ENCODE data around the gene HTD2. TPM values are rescaled to one million over a fixed set of nuclear protein-coding genes. Genes with fewer than 3 reads are reported as not detected.

The HTD2 gene
- total RNA-seq, 1 donor from 2014 or later = 10.6 TPM

GRCh38 chr3:58357402-58357801 is 51.1 kb downstream of the HTD2 start:
- DNase-seq (ENCODE audit: low spot score) = no peak

DNA sequence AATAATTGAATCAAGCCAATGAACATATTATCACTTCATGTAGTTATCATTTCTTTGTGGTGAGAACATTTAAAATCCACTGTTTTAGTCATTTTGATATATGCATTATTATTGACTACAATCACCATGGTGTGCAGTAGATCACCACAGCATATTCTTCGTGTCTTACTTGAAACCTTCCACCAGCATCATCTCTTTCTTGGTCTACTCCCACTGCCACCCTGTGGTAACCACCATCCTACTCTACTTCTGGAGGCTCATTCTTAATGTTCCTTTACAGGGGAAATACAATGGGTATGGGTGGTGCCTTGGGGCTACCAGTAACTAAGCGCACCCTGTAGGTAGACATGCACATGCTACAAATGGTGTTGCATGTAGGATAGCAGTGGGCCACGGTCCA is 51.8 kb downstream of the HTD2 start:
- DNase-seq (ENCODE audit: low spot score) = no peak

DNA sequence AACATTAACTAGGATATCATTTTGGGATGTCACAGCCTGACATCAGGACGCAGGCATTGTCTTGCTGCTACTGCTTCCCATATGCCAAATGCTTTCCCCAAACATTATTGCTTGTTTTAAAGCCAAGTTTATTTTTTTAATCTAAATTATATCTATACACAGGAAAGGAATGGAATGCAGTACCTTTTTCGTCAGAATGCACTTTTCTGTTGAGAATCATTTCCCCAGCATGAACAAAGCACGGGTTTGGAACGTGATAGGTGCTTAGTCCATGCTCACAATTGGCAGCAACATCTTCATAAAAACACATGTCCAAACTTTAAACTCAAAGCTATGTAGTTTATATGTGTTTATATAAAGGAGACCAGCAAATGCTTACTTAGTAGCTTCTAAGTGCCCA is 52.5 kb downstream of the HTD2 start:
- DNase-seq (ENCODE audit: low spot score) = no peak

DNA sequence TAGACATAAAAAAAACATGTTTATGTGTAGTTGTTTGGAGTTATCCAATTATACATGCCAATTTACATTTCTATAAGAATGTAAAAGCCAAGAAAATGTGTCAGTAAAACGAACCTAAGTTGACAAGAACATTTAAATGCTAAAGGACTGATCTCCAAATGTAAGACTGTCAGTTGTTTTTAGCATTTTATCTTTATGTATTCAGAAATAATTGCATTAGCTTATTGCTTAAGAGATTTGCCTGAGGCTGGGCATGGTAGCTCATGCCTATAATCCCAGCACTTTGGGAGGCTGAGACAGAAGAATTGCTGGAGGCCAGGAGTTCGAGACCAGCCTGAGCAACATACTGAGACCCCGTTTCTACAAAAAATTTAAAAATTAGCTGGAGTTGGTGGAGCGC is 53.3 kb downstream of the HTD2 start:
- DNase-seq (ENCODE audit: low spot score) = no peak

- no peak for DNase-seq (ENCODE audit: low spot score)
Measured at GRCh38 chr3:58361866-58362265, 55.5 kb downstream of the HTD2 start.

DNA sequence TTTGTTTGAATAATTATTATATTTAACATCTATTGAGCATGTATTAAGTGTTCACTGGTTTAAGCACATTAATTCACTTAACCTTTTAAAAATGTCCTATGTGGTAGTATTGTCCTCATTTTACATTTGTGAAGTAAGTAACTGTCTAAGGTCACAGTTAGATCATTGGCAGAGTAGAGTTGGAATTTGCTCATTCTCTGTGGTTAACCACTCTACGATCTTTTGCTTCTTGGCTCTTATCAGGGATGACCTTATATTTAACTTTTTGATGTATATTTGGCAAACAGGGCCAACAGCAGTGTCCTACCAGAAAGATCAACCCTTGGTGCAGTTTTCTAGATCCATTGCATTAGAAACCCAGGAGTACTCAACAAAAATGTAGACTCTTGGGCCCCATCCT is 60.4 kb downstream of the HTD2 start:
- no peak for DNase-seq (ENCODE audit: low spot score)

DNA sequence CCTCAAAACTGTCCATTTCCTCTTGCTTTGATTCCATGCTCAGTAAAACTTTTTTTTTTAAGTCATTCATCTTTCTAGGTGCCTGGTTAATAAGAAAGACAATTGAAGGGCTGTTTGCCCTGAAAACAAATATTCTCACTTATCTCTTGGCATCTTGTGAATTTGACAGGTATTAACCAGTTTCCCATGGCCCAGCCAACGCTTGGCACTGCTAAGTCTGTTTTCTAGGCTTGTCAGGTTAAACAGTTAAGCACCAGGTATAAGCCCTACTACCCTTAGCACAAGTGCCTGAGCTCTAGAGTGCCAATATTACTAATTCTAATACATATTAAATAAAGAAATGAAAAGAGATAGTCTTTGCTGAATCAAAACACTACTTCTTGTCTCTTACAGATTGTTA is 62.7 kb downstream of the HTD2 start:
- DNase-seq (ENCODE audit: low spot score) = no peak

Other genes with a start within 250 kb of the HTD2 start
- gene DNASE1L3, start 95.5 kb upstream of the HTD2 start, total RNA-seq = 2.3 TPM
- gene ABHD6, start 68.7 kb upstream of the HTD2 start, total RNA-seq = 23.4 TPM
- gene RPP14, start 275 bp upstream of the HTD2 start, total RNA-seq = 13.7 TPM
- 23.2 TPM for gene PXK, start 26.4 kb downstream of the HTD2 start, total RNA-seq
- 57.2 TPM for gene PDHB, start 127.3 kb downstream of the HTD2 start, total RNA-seq
- 11.0 TPM for gene KCTD6, start 185.6 kb downstream of the HTD2 start, total RNA-seq
- 19.5 TPM for gene ACOX2, start 230.7 kb downstream of the HTD2 start, total RNA-seq